HepG2 (cell line): Measurements from ENCODE around the gene PODN. TPM values are rescaled to one million over a fixed set of nuclear protein-coding genes. Genes with fewer than 3 reads are reported as not detected.
A peak's percentile ranks its signal among the peaks of the same experiment; 100 is the strongest.

Source experiments
- ATAC-seq: fragments of 200-7000 bp; cut with Tn5 transposase; 3 replicates; pipeline ENCODE4 v1.9.1; 2020; ENCODE audit warnings: mild to moderate bottlenecking, moderate library complexity
- BruUV-seq: library from RNA; stranded (reverse); fragments of 400-500 nt; replicated peaks from 2 replicates; lab custom pipeline; 2021; lab: Mats Ljungman, UMichigan
- CTCF ChIA-PET: fragments of 300-600 bp; formaldehyde crosslinking; extraction: SDS; loops from one replicate; lab custom pipeline; 2021; ENCODE audit warnings: low total read pairs, inconsistent platforms, low intra/inter-chr PET ratio; lab: Yijun Ruan, JAX
- POLR2A ChIA-PET: fragments of 350-600 bp; sonication (Branson Sonifier 250); formaldehyde crosslinking; loops from one replicate; lab custom pipeline; 2020; ENCODE audit warnings: antibody characterized with exemption, inconsistent platforms; lab: Yijun Ruan, JAX
- DNase-seq: peaks from one replicate; pipeline ENCODE4 v3.0.0-alpha.2; 2015; ENCODE audit warnings: low spot score
- FAIRE-seq: peaks from 3 replicates; lab custom pipeline; 2011; peaks lifted over from hg19 to GRCh38; lab: Jason Lieb, UNC
- H2AFZ ChIP-seq: one replicate; pipeline ENCODE4 v1.6.1; 2011; ENCODE audit warnings: low read length, inconsistent platforms
- H3K27ac ChIP-seq: fragments of 300-600 bp; 3 replicates; pipeline ENCODE4 v1.8.0; 2011; ENCODE audit warnings: mixed run types, mild to moderate bottlenecking, mixed read lengths, low read length, inconsistent platforms; ENCODE audit not compliant: insufficient read depth; ENCODE audit errors: extremely low read length
- H3K27me3 ChIP-seq, 2 experiments: fragments of 200-600 bp in 1 of 2; 2 replicates in 1 of 2; 3 replicates in 1 of 2; pipeline versions ENCODE4 v1.6.0 to v1.8.0; 2011; ENCODE audit warnings: low read length in 2 of 2, mild to moderate bottlenecking in 2 of 2, moderate library complexity in 2 of 2, inconsistent platforms in 1 of 2; ENCODE audit not compliant: insufficient read depth in 2 of 2, control insufficient read depth in 1 of 2
- H3K36me3 ChIP-seq, 2 experiments: fragments of 200-600 bp in 1 of 2; replicated peaks in 1 of 2; 2 replicates in 1 of 2; 3 replicates in 1 of 2; pipeline versions ENCODE4 v1.5.1 to v1.8.0; 2011; ENCODE audit warnings: low read length in 2 of 2, inconsistent platforms in 1 of 2; ENCODE audit not compliant: insufficient read depth in 2 of 2, control insufficient read depth in 1 of 2
- H3K4me1 ChIP-seq: 2 replicates; pipeline ENCODE4 v1.5.1; 2012; ENCODE audit warnings: low read length, inconsistent platforms; ENCODE audit not compliant: insufficient read depth
- H3K4me2 ChIP-seq: 2 replicates; pipeline ENCODE4 v1.6.0; 2011; ENCODE audit warnings: low read depth, low read length, inconsistent platforms
- H3K4me3 ChIP-seq, 3 experiments: fragments of 200-600 bp in 1 of 3; sonication (generic), shearing (Covaris generic) in 1 of 3; replicated peaks in 1 of 3; 2 replicates each; pipeline ENCODE4 v1.5.1; 2011 to 2016; ENCODE audit warnings: low read length in 3 of 3, inconsistent platforms in 2 of 3, low read depth in 2 of 3, mild to moderate bottlenecking in 2 of 3, control low read depth in 1 of 3, mixed read lengths in 1 of 3; ENCODE audit not compliant: insufficient read depth in 1 of 3
- H3K79me2 ChIP-seq: one replicate; pipeline ENCODE4 v1.6.1; 2011; ENCODE audit warnings: low read length, inconsistent platforms; ENCODE audit not compliant: insufficient read depth
- H3K9ac ChIP-seq: 2 replicates; pipeline ENCODE4 v1.6.0; 2011; ENCODE audit warnings: mild to moderate bottlenecking, low read depth, low read length, inconsistent platforms; ENCODE audit not compliant: insufficient read depth
- H3K9me3 ChIP-seq: 2 replicates; pipeline ENCODE4 v1.5.1; 2012; ENCODE audit warnings: mild to moderate bottlenecking, low read length
- H4K20me1 ChIP-seq: 2 replicates; pipeline ENCODE4 v1.6.0; 2011; ENCODE audit warnings: inconsistent platforms, mild to moderate bottlenecking, low read length, moderate library complexity; ENCODE audit not compliant: insufficient read depth
- HNF1A ChIP-seq, 2 experiments: sonication (generic) in 1 of 2; formaldehyde crosslinking in 1 of 2; IDR thresholded peaks; 2 replicates each; pipeline versions ENCODE4 v1.4.0 to v1.6.1; 2016 to 2020; ENCODE audit warnings: borderline replicate concordance in 1 of 2, low read depth in 1 of 2, mild to moderate bottlenecking in 1 of 2, missing genetic modification reagents in 1 of 2
- NFE2L1 ChIP-seq: sonication (generic); formaldehyde crosslinking; IDR thresholded peaks from 2 replicates; pipeline ENCODE4 v1.4.0; 2020; ENCODE audit warnings: missing genetic modification reagents, mild to moderate bottlenecking, borderline replicate concordance
- REL ChIP-seq: sonication (generic); formaldehyde crosslinking; conservative IDR thresholded peaks from 2 replicates; pipeline ENCODE4 v1.8.0; 2022; ENCODE audit warnings: mild to moderate bottlenecking, missing genetic modification reagents, moderate library complexity
- SALL1 ChIP-seq: sonication (generic); formaldehyde crosslinking; IDR thresholded peaks from 2 replicates; pipeline ENCODE4 v1.8.0; 2022; ENCODE audit warnings: mild to moderate bottlenecking, missing genetic modification reagents
- ZC3H13 ChIP-seq: sonication (generic); formaldehyde crosslinking; IDR thresholded peaks from 2 replicates; pipeline ENCODE4 v1.8.1; 2023; ENCODE audit warnings: mild to moderate bottlenecking, missing genetic modification reagents, moderate library complexity
- ZFP36 ChIP-seq: fragments of 150-350 bp; IDR thresholded peaks from 2 replicates; pipeline ENCODE4 v1.6.1; 2018; ENCODE audit warnings: borderline replicate concordance, low read length, low read depth; ENCODE audit not compliant: partially characterized antibody
- ZMYM2 ChIP-seq: sonication (generic); formaldehyde crosslinking; IDR thresholded peaks from 2 replicates; pipeline ENCODE4 v1.8.0; 2022; ENCODE audit warnings: mild to moderate bottlenecking, missing genetic modification reagents
- ZNF543 ChIP-seq: sonication (generic); formaldehyde crosslinking; IDR thresholded peaks from 2 replicates; pipeline ENCODE4 v1.4.0; 2020; ENCODE audit warnings: mild to moderate bottlenecking, missing genetic modification reagents
- ZNF550 ChIP-seq: sonication (generic); formaldehyde crosslinking; IDR thresholded peaks from 2 replicates; pipeline ENCODE4 v1.4.0; 2020; ENCODE audit warnings: mild to moderate bottlenecking, missing genetic modification reagents, borderline replicate concordance
- ZNF678 ChIP-seq: sonication (generic); formaldehyde crosslinking; IDR thresholded peaks from 2 replicates; pipeline ENCODE4 v1.4.0; 2020; ENCODE audit warnings: mild to moderate bottlenecking, missing genetic modification reagents
- ZNF775 ChIP-seq: sonication (generic); formaldehyde crosslinking; IDR thresholded peaks from 2 replicates; pipeline ENCODE4 v1.4.0; 2020; ENCODE audit warnings: missing genetic modification reagents, mild to moderate bottlenecking, moderate library complexity, borderline replicate concordance
- WGBS: methylation state at CpG from one replicate; pipeline ENCODE4 v1.1.6; 2017; ENCODE audit warnings: low lambda C conversion rate; 5-methylcytosine and 5-hydroxymethylcytosine counted together
- in situ Hi-C: cut with HindIII; loops from 2 replicates; pipeline ENCODE4 v1.10.0; 2017; ENCODE audit warnings: low pct_unique_long_range_greater_than_20kb; ENCODE audit not compliant: extremely low pct_ligation_motif_present
- intact Hi-C: fragments of 100-400 bp; cut with micrococcal nuclease; formaldehyde crosslinking; loops from one replicate; pipeline ENCODE4 v1.10.0; 2022; ENCODE audit not compliant: unreplicated experiment
- polyA plus RNA-seq, 8 experiments: library from polyadenylated mRNA; depleted of rRNA in 3 of 8; stranded (reverse) in 7 of 8; unstranded in 1 of 8; fragments of >200 nt; fragmentation: Illumina TruSeq in 4 of 8; extraction: Trizol in 4 of 8; gene quantifications; 2 replicates each; pipeline versions ENCODE4 v1.2.1 to v1.2.3, GENCODE V29; 2011 to 2016; ENCODE audit warnings: low read depth in 4 of 8, missing spikeins in 1 of 8, mixed read lengths in 1 of 8; ENCODE audit not compliant: insufficient read depth in 1 of 8
- total RNA-seq, 5 experiments: library from RNA; depleted of rRNA; stranded (reverse); fragments of >200 nt; fragmentation: Illumina TruSeq; extraction: Trizol; gene quantifications; 2 replicates each; pipeline ENCODE4 v1.2.3, GENCODE V29; 2016; ENCODE audit warnings: low read depth in 1 of 5

PODN gene
- total and polyA plus RNA-seq, 2 of the 13 experiments (the other 11 are each of a cell fraction or from before 2014, with no cell fraction given), result 0.13 TPM; not detected in 1

GRCh38 chr1:53046930-53047329, 15.1 kb upstream of the PODN start:
- no peak overlapping the region for H3K4me2 ChIP-seq
- H3K27me3 ChIP-seq, result no peaks in the 10 kb centered on the region
- ChIA-PET CTCF (no interaction called here), POLR2A (no interaction called here)
- ATAC-seq (no peak; the same call in 1 of the 3 replicates), FAIRE-seq (no peak), DNase-seq (peak; percentile 12)
- peaks cover 10 to 25% of the 10 kb centered on the region in 2 experiments for H3K36me3 ChIP-seq
- no peak overlapping the region for H3K9ac ChIP-seq
- no peaks in the 10 kb centered on the region for H3K9me3 ChIP-seq
- H4K20me1 ChIP-seq, result no peaks in the 10 kb centered on the region
- no TSS peak for BruUV-seq
- peaks cover 15% of the 10 kb centered on the region for H3K4me1 ChIP-seq
- H3K4me3 ChIP-seq, result no peak overlapping the region
- in situ Hi-C loops, result no loop called here
- no peaks in the 10 kb centered on the region for H3K79me2 ChIP-seq
- no peak overlapping the region for H3K27ac ChIP-seq
- TF ChIP-seq ZNF543 (CRISPR knock-in tag) (peak; percentile 60; the same call in 1 of the 2 replicates), SALL1 (CRISPR knock-in tag) (0 out of 2 replicates have a peak, but pooled peaks have one; percentile 17), ZNF775 (CRISPR knock-in tag) (no peak), REL (CRISPR knock-in tag) (no peak), ZFP36 (no peak), ZNF678 (CRISPR knock-in tag) (no peak), ZNF550 (CRISPR knock-in tag) (no peak), ZC3H13 (CRISPR knock-in tag) (no peak), HNF1A (IDR thresholded peaks at IDR 0.05; ENCODE audit: low read depth) (no peak), HNF1A (CRISPR knock-in tag; IDR thresholded peaks at IDR 0.05; ENCODE audit: borderline replicate concordance) (no peak), ZMYM2 (CRISPR knock-in tag) (no peak), NFE2L1 (no peak)
- H2AFZ ChIP-seq, result no peak overlapping the region
- intact Hi-C loops, result no loop called here
- WGBS, result 85% methylated on average over 2 of the region's 2 CpGs
